Rectal smooth muscle tissue (tissue), 1 donor: ENCODE data around the gene ADAM22.

Experiments used
- H3K27ac ChIP-seq: one replicate; pipeline ENCODE4 v1.7.0; 2013; ENCODE audit warnings: low read depth, low read length, inconsistent platforms
- H3K27me3 ChIP-seq: one replicate; pipeline ENCODE4 v1.7.0; 2013; ENCODE audit warnings: low read length; ENCODE audit not compliant: control insufficient read depth, insufficient read depth
- H3K36me3 ChIP-seq: one replicate; pipeline ENCODE4 v1.7.0; 2013; ENCODE audit warnings: low read length; ENCODE audit not compliant: control insufficient read depth, insufficient read depth
- H3K4me1 ChIP-seq: one replicate; pipeline ENCODE4 v1.7.0; 2013; ENCODE audit warnings: low read length; ENCODE audit not compliant: control insufficient read depth, insufficient read depth
- H3K4me3 ChIP-seq: one replicate; pipeline ENCODE4 v1.7.0; 2013; ENCODE audit warnings: low read length
- H3K9ac ChIP-seq: one replicate; pipeline ENCODE4 v1.7.0; 2013; ENCODE audit warnings: low read length

ADAM22 gene

DNA sequence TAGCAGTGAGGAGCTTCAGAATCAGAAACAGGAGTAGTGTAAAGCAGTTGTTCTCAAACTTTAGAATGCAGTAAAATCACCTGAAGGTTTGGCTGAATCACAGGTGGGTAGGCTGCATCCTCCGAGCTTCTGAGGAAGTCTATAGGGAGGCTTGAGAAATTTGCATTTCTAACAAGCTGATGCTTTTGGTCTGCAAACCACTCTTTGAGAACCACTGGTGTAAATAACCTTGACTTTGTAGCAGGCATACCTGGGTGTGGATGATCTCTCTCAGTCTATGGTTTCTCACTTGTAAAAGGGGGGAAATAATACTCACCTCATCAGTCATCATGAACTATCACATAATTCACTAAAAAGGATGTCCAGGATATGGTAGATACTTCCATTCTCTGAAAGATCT, 167.7 kb downstream of the ADAM22 start:
- Histone ChIP-seq H3K9ac (no peak overlapping the region), H3K4me1 (no peaks in the 10 kb centered on the region), H3K36me3 (no peaks in the 10 kb centered on the region), H3K27ac (no peak overlapping the region), H3K4me3 (no peak overlapping the region), H3K27me3 (no peaks in the 10 kb centered on the region)

DNA sequence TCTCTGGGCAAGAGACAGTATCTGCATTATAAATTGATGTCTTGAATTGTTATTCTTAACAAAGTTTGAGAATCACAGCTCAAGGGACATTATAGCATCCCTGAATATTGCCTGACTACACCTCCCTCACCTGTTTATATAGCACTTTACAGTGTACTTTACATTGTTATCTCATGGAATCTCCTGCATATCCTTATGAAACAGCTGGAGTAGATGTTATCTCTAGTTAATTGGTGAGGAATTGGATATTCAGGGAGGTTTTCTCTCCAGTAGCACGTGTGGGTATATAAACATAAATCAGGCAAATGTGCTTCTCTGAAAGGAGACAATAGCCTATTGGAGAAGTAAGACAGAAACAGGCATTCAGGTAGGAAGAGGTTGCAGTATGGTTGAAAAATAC, 168.6 kb downstream of the ADAM22 start:
- Histone ChIP-seq H3K27ac (no peak overlapping the region), H3K27me3 (no peaks in the 10 kb centered on the region), H3K4me3 (no peak overlapping the region), H3K4me1 (no peaks in the 10 kb centered on the region), H3K9ac (no peak overlapping the region), H3K36me3 (no peaks in the 10 kb centered on the region)

DNA sequence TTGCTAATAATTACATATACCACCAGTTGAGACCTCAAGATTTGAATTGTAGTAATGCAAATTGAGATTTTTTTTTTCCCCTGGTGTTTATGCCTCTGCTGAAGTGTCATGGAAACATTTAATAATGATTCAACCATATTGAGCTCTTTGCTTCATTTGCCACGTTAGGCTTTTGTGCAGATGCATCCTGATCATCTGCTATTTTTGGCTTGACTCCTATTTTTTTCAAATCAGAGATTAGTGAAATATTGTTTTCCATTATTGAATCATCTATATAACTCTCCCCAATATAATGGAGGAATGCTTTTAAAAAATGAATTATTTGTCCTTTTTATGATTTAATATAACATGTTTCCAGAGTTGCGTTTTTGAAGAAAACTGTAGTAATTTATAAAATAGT, 170.7 kb downstream of the ADAM22 start:
- H3K4me1 ChIP-seq, result no peaks in the 10 kb centered on the region
- H3K27ac ChIP-seq, result no peak overlapping the region
- no peak overlapping the region for H3K9ac ChIP-seq
- H3K4me3 ChIP-seq, result no peak overlapping the region
- no peaks in the 10 kb centered on the region for H3K27me3 ChIP-seq
- no peaks in the 10 kb centered on the region for H3K36me3 ChIP-seq

DNA sequence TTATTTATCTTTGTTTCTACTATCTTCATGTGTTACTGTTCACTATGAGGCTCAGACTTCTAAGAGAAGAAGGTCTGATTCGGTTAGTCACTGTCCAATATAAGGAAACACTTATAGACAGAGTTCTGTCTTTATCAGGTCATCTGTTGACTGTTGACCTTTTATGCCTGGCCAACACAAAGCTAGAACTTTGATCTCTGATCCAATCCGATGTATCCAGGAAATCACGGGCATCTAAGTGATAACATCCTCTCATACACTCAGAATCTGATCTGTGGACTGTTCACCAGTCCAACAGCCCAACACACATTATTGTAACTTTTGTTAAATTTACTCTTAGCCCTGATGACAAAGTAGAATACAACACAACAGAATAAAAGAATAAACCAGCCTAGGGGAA, 171.2 kb downstream of the ADAM22 start:
- H3K27ac ChIP-seq, result no peak overlapping the region
- H3K27me3 ChIP-seq, result no peaks in the 10 kb centered on the region
- no peaks in the 10 kb centered on the region for H3K4me1 ChIP-seq
- no peak overlapping the region for H3K9ac ChIP-seq
- no peak overlapping the region for H3K4me3 ChIP-seq
- no peaks in the 10 kb centered on the region for H3K36me3 ChIP-seq

DNA sequence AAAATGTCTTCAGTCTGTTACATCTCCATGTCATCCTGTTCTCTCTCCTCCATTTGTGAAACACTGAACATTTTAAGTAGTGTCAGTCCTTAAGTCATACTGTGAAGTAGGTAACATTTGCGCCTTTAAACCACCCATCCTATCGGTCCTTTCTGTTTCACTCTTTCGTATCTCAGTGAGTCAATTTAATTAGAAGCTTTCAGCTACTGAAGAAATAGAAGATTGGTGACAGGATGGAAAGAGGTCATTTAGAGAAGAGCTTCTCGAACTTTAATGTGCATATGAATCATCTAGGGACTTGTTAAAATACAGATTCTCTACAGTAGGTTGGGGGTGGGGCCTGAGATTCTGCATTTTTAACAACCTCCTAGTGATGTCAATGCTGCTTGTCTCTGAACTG, 172.4 kb downstream of the ADAM22 start:
- H3K27ac ChIP-seq, result no peak overlapping the region
- H3K27me3 ChIP-seq, result no peaks in the 10 kb centered on the region
- H3K36me3 ChIP-seq, result no peaks in the 10 kb centered on the region
- H3K9ac ChIP-seq, result no peak overlapping the region
- no peak overlapping the region for H3K4me3 ChIP-seq
- no peaks in the 10 kb centered on the region for H3K4me1 ChIP-seq

DNA sequence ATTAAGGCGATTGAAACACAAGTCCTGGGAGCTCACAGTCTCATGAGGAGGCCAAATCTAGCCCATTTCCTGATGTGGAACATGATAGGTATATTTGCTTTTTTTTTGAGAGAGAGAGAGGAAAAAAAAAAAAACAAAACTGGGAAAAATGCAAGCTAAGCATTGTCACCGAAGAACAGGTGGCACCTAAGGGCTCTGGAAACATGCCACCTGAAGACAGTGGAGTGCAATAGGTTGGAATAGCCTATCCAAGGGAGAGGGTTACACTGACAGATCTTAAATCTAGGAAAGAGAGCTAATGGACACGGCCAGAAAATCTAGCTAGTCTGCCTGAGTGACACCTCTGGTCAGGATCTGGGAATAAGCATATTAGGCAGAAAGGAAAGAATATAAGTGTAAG, 175.6 kb downstream of the ADAM22 start:
- H3K27ac ChIP-seq, result no peak overlapping the region
- no peaks in the 10 kb centered on the region for H3K27me3 ChIP-seq
- H3K9ac ChIP-seq, result no peak overlapping the region
- no peak overlapping the region for H3K4me3 ChIP-seq
- H3K36me3 ChIP-seq, result no peaks in the 10 kb centered on the region
- no peaks in the 10 kb centered on the region for H3K4me1 ChIP-seq

DNA sequence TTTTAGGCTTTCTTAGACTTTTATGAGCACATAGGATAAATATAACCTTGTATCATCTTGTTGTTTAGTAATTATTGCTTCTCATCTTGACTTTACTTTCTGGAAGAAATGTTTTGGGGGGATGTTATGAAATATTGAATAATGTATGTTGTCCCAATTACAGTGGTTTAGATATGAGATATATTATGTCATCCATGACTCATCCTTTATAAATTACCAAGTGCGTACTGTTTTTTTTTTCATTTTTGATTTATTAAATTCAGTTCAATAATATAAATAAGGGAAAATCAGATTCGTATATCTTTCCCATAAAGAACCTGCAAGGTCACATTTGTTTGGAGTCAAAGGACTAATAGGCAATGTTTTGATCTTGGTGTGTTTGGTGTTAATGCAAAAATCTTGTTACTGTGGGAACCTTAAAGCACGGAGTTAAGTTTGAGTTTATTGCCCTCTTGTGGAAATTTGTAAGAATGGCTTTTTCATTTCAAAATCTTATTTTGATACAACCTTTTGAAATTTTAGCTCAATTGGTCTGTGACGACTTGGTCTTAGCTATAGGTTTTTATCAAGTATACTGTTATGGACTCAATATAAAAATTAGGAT, 177.2 kb downstream of the ADAM22 start:
- no peaks in the 10 kb centered on the region for H3K36me3 ChIP-seq
- H3K9ac ChIP-seq, result no peak overlapping the region
- H3K4me1 ChIP-seq, result no peaks in the 10 kb centered on the region
- no peak overlapping the region for H3K27ac ChIP-seq
- no peaks in the 10 kb centered on the region for H3K27me3 ChIP-seq
- no peak overlapping the region for H3K4me3 ChIP-seq

DNA sequence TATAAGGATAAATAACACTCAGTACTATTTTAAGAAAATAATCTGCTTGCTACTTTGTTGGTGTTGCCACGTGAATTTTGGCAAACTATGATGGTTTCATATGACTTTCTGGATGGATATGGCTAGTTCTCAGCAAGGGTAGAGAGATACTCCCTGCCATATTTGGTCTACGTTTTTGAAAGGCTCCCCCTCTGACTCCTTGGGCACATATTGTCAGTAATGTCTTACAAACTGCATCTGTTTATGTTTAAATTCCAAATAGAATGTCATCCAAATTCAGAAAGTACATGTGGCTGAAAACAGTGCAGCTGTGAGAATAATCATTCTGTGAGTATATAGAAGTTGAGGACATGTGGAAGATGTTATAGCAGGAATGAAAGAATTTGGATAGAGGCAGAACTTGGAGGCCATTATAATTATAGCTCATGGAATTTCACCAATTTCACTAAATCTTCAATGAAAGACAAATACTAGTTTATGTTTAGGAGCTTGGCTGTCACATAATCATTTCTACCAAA, 178.0 kb downstream of the ADAM22 start:
- no peaks in the 10 kb centered on the region for H3K36me3 ChIP-seq
- no peaks in the 10 kb centered on the region for H3K27me3 ChIP-seq
- H3K27ac ChIP-seq, result no peak overlapping the region
- H3K4me1 ChIP-seq, result no peaks in the 10 kb centered on the region
- H3K9ac ChIP-seq, result no peak overlapping the region
- H3K4me3 ChIP-seq, result no peak overlapping the region

DNA sequence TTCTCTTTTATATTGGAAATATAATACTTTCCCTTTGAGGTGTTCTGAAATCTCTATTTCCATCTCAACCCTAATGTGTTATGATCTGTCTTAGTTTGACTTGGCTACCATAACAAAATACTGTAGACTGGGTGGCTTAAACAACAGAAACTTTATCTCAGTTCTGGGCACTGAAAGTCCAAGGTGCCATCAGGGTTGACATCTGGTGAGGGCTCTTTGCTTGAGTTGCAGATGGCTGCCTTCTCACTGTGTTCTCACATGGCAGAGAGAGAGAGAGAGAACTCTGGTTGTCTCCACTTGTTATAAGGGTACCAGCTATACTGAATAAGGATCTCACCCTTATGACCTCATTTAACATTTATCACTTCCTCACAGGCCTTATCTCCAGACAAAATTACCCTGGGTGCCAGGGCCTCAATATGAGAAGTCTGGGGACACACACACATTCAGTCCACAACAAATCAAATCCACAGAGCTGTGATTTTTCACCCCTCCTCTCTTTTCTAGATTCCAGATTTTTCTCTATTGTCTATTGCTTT, 181.3 kb downstream of the ADAM22 start:
- H3K4me3 ChIP-seq, result no peak overlapping the region
- no peaks in the 10 kb centered on the region for H3K36me3 ChIP-seq
- no peak overlapping the region for H3K27ac ChIP-seq
- H3K4me1 ChIP-seq, result no peaks in the 10 kb centered on the region
- no peak overlapping the region for H3K9ac ChIP-seq
- no peaks in the 10 kb centered on the region for H3K27me3 ChIP-seq

DNA sequence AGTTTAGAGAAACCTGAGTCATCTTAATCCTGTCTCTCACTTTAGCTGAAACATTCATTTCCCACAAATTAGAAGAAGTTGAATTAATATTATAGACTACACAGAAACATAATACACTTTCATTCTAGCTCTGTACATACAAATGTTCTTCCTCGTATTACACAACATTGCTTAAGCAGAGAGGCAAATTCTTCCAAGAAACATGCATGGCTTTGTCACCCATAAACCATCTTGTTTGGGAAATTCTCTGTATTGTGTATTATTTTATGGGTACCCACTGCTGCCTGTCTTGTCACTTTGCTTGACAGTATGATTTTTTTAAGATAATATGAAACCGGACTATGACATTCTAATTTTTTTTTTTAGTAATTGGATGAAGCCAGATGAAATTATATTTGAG, 181.8 kb downstream of the ADAM22 start:
- H3K4me1 ChIP-seq, result no peaks in the 10 kb centered on the region
- H3K9ac ChIP-seq, result no peak overlapping the region
- no peaks in the 10 kb centered on the region for H3K27me3 ChIP-seq
- H3K27ac ChIP-seq, result no peak overlapping the region
- no peak overlapping the region for H3K4me3 ChIP-seq
- no peaks in the 10 kb centered on the region for H3K36me3 ChIP-seq

DNA sequence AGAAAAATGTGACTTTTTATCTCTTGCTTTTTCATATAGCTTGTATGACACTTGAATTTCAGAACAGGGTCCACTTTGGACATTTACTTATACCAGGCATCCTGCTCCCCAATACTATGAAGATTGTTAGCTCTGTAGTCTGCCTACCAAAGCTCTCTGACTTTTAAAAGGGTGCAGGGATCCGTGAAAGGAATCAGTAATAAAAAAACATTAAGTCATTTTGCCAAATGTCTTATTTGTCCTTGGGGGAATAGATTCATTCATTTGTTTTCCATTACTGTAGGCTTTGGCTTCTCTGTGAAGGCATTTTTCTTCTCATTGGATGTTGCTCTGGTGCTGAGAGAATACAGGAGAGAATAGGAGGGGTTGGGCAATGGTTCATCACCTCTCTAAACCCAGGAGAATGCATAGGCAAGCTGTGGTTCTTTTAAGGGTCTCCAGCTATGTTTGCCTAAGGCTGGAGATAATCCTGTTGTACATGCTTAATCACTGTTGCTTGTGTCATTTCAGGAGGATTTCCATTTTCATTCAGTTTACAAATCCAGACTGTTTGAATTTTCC, 182.3 kb downstream of the ADAM22 start:
- Histone ChIP-seq H3K4me1 (no peaks in the 10 kb centered on the region), H3K4me3 (no peak overlapping the region), H3K36me3 (no peaks in the 10 kb centered on the region), H3K27ac (no peak overlapping the region), H3K9ac (no peak overlapping the region), H3K27me3 (no peaks in the 10 kb centered on the region)

DNA sequence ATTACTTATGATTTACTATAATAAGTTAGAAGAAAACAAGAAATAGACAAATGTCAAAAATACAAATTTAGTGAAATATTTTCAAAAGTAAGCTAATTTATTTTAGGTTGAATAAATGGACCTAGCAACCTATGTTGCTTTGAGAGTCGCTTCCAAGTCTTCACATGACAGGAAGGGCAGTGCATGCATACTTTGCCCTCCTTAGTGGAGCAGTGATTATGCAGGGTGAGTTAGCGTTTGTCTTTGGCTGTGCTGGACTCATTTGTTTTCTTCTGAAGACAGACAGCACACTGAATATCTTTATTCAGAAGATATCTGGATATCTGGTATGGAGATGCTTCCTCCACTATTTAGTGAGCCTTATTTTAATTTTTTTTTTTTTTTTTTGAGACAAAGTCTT, 183.3 kb downstream of the ADAM22 start:
- no peak overlapping the region for H3K4me3 ChIP-seq
- H3K36me3 ChIP-seq, result no peaks in the 10 kb centered on the region
- H3K27me3 ChIP-seq, result no peaks in the 10 kb centered on the region
- H3K9ac ChIP-seq, result no peak overlapping the region
- no peak overlapping the region for H3K27ac ChIP-seq
- no peaks in the 10 kb centered on the region for H3K4me1 ChIP-seq

DNA sequence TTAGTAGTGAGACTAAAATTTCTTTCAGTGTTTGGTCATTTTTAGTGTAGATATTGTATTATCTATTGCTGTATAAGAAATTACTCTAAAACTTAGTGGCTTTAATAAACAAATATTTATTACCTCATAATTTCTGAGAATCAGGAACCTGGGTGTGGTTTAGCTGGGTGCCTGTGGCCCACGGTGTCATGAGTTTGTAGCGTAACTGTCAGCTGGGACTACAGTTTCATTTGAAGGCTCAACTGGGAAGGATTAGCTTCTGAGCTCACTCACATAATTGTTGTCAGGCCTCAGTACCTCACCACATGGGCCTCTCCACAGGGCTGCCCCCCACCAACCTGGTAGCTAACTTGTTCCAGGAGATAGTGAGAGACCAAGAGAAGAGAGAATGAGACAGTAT, 187.3 kb downstream of the ADAM22 start:
- Histone ChIP-seq H3K4me1 (no peaks in the 10 kb centered on the region), H3K27me3 (no peaks in the 10 kb centered on the region), H3K4me3 (no peak overlapping the region), H3K9ac (no peak overlapping the region), H3K27ac (no peak overlapping the region), H3K36me3 (no peaks in the 10 kb centered on the region)
